Measurements from ENCODE around the gene TTC23. TPM values are rescaled to one million over a fixed set of nuclear protein-coding genes. Genes with fewer than 3 reads are reported as not detected.

The TTC23 gene
- total RNA-seq, 2 experiments from 2014 or later, result 0.19 to 0.81 TPM

DNA sequence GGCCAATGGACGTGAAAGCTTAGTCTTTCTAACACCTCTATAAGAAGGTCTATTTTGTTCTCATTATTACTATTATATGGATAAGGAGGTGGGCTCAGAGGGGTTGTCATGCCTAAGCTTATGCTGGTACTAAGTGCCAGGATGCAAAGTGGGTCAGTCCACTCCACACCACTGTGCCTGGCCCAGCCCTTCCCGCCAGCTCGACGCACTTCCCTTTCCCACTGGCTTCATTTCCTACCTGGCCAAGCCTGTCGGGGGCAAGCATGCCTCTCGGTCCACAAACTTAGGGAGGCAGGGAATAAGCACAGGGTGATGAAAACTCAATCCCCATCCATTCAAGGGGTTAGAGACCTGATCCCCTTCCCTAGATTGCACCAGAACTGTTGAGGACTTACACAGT, 150.4 kb downstream of the TTC23 start:
- Histone ChIP-seq H3K4me3 (ENCODE audit: low read length) (no peak overlapping the region), H3K27ac (ENCODE audit: low read depth in 1 of 2, low read length in 2 of 2) (no peak overlapping the region), H3K27me3 (ENCODE audit: control insufficient read depth in 1 of 2, insufficient read depth in 2 of 2, low read length in 2 of 2) (peaks cover 30 to 43% of the 10 kb centered on the region in 2 experiments), H3K36me3 (ENCODE audit: insufficient read depth, low read length) (no peaks in the 10 kb centered on the region), H3K9me3 (ENCODE audit: control insufficient read depth in 1 of 2, insufficient read depth in 1 of 2, low read length in 2 of 2) (no peaks in the 10 kb centered on the region), H3K4me1 (ENCODE audit: insufficient read depth, low read length) (peaks cover 9% of the 10 kb centered on the region)
- H3K27me3 Mint-ChIP-seq, result peaks cover 58% of the 10 kb centered on the region
- no peak overlapping the region for H3K4me3 Mint-ChIP-seq
- no peak for ATAC-seq (ENCODE audit: poor library complexity)
- H3K4me1 Mint-ChIP-seq (ENCODE audit: low read depth), result peaks cover 4% of the 10 kb centered on the region
- no peaks in the 10 kb centered on the region for H3K9me3 Mint-ChIP-seq
- no peak for DNase-seq
- ChIA-PET POLR2A (no interaction called here), CTCF (interaction anchor here (1.0 kb wide), 1 partner anchor 23 kb away, joined by 3 read pairs; no protein-coding TSS in a partner anchor)
- no peak overlapping the region for H3K27ac Mint-ChIP-seq
- H3K36me3 Mint-ChIP-seq (ENCODE audit: low read depth), result no peaks in the 10 kb centered on the region
- TF ChIP-seq, protein P1, sequence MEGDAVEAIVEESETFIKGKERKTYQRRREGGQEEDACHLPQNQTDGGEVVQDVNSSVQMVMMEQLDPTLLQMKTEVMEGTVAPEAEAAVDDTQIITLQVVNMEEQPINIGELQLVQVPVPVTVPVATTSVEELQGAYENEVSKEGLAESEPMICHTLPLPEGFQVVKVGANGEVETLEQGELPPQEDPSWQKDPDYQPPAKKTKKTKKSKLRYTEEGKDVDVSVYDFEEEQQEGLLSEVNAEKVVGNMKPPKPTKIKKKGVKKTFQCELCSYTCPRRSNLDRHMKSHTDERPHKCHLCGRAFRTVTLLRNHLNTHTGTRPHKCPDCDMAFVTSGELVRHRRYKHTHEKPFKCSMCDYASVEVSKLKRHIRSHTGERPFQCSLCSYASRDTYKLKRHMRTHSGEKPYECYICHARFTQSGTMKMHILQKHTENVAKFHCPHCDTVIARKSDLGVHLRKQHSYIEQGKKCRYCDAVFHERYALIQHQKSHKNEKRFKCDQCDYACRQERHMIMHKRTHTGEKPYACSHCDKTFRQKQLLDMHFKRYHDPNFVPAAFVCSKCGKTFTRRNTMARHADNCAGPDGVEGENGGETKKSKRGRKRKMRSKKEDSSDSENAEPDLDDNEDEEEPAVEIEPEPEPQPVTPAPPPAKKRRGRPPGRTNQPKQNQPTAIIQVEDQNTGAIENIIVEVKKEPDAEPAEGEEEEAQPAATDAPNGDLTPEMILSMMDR (IDR thresholded peaks at IDR 0.05), result no peak
- intact Hi-C loops (cut with DNase I, micrococcal nuclease), result loop anchor here in 1 of 2 experiments (5.0 kb wide), 1 partner anchor 113 kb away; no protein-coding TSS in a partner anchor

DNA sequence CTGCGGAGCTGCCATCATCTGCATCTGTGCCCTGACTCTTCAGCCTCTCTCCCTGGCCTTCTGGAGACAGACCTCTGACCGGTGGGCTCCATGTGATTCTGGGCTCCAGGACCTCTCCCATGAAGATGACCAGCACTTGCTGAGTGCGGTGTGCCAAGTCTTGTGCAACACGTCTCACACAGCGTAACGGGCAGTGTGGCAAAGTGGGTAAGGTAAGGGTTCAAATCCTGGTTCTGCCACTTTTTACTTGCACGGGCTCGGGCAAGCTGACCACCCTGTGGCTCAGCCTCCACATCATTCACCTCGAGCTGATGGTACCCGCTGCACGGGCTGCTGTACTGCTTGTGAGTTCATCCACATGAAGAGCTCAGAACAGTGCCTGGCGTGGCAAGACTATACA, 151.0 kb downstream of the TTC23 start:
- POLR2A ChIA-PET, result no interaction called here
- H3K27ac ChIP-seq (ENCODE audit: low read depth in 1 of 2, low read length in 2 of 2), result no peak overlapping the region
- H3K4me3 Mint-ChIP-seq, result no peak overlapping the region

DNA sequence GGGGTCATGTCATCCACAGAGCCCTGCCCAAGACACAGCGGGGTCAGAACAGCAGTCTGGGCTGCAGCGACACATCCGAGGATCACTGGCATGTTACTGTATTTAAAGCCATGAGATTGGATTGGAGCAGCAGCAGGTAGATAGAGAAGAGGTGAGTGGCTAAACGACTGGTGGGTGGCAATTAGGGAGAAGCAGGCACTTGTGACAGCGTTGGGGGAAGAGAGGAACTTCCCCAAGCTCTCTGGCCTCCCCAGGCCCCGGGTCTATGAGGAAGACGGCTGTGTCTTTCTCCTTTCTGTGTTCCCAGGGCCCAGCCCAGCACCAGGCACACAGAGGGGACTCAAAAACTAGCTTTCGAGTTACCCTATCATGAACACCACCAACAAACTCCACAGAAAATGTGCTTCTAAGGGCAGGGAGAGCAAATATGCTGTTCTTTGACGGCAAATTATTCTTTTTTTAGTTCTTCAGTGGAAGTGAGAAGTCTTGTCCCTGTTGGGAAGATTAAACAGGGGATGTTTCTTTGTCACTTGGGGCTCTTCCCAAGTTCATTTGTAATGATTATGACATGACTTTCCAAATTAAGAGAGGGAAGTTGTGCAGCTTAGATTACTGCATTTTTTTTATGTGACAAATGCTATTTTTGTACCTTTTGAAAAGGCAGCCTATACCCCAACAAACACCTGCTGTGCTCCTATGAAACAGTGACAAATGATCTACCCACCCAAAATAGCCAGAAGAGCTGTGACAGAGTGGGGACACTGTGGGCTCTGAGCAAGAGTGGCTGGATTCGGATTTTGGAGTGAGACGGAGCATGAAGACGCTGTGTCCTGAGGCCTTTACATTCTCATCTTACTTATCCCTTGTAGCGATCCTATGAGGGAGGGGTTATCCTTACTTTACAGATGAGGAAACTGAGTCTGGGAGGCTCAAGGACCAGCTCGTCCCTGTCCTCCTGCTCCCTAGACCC, 151.7 kb downstream of the TTC23 start:
- Histone ChIP-seq H3K27ac (ENCODE audit: low read depth in 1 of 2, low read length in 2 of 2) (no peak overlapping the region), H3K4me1 (ENCODE audit: insufficient read depth, low read length) (peaks cover 9% of the 10 kb centered on the region), H3K27me3 (ENCODE audit: control insufficient read depth in 1 of 2, insufficient read depth in 2 of 2, low read length in 2 of 2) (peaks cover 21 to 35% of the 10 kb centered on the region in 2 experiments), H3K9me3 (ENCODE audit: control insufficient read depth in 1 of 2, insufficient read depth in 1 of 2, low read length in 2 of 2) (no peaks in the 10 kb centered on the region), H3K36me3 (ENCODE audit: insufficient read depth, low read length) (no peaks in the 10 kb centered on the region), H3K4me3 (ENCODE audit: low read length) (no peak overlapping the region)
- POLR2A ChIA-PET, result no interaction called here
- no peak overlapping the region for H3K4me3 Mint-ChIP-seq
- TF ChIP-seq, protein P1 (IDR thresholded peaks at IDR 0.05), result no peak
- no peak for ATAC-seq (ENCODE audit: poor library complexity)
- CTCF ChIA-PET, result interaction anchor here (1.0 kb wide), 1 partner anchor 21 kb away, joined by 3 read pairs; no protein-coding TSS in a partner anchor
- H3K9me3 Mint-ChIP-seq, result no peaks in the 10 kb centered on the region
- no peak for DNase-seq
- no peak overlapping the region for H3K27ac Mint-ChIP-seq
- no peaks in the 10 kb centered on the region for H3K36me3 Mint-ChIP-seq (ENCODE audit: low read depth)
- H3K27me3 Mint-ChIP-seq, result peaks cover 47% of the 10 kb centered on the region
- intact Hi-C loops (cut with DNase I, micrococcal nuclease), result loop anchor here in 1 of 2 experiments (5.0 kb wide), 1 partner anchor 115 kb away; no protein-coding TSS in a partner anchor
- no peaks in the 10 kb centered on the region for H3K4me1 Mint-ChIP-seq (ENCODE audit: low read depth)

More for the DNA sequence above, 151.0 kb downstream of the TTC23 start:
- Histone ChIP-seq H3K4me3 (ENCODE audit: low read length) (no peak overlapping the region), H3K9me3 (ENCODE audit: control insufficient read depth in 1 of 2, insufficient read depth in 1 of 2, low read length in 2 of 2) (no peaks in the 10 kb centered on the region), H3K36me3 (ENCODE audit: insufficient read depth, low read length) (no peaks in the 10 kb centered on the region), H3K27me3 (ENCODE audit: control insufficient read depth in 1 of 2, insufficient read depth in 2 of 2, low read length in 2 of 2) (peaks cover 27 to 42% of the 10 kb centered on the region in 2 experiments), H3K4me1 (ENCODE audit: insufficient read depth, low read length) (peaks cover 9% of the 10 kb centered on the region)
- Mint-ChIP-seq H3K4me1 (ENCODE audit: low read depth) (peaks cover 1% of the 10 kb centered on the region), H3K27me3 (peaks cover 54% of the 10 kb centered on the region), H3K9me3 (no peaks in the 10 kb centered on the region), H3K27ac (no peak overlapping the region), H3K36me3 (ENCODE audit: low read depth) (no peaks in the 10 kb centered on the region)
- ATAC-seq (ENCODE audit: poor library complexity) (no peak), DNase-seq (no peak)
- intact Hi-C loops (cut with DNase I, micrococcal nuclease), result loop anchor here in 1 of 2 experiments (5.0 kb wide), 1 partner anchor 114 kb away; no protein-coding TSS in a partner anchor
- CTCF ChIA-PET, result interaction anchor here (1.0 kb wide), 1 partner anchor 22 kb away, joined by 3 read pairs; no protein-coding TSS in a partner anchor
- TF ChIP-seq, protein P1 (IDR thresholded peaks at IDR 0.05), result no peak
